Inflammatory macrophage (primary cell): ENCODE results near the gene HSDL2.
"Not testable (repeated sequence)": the region's sequence is repeated elsewhere in the genome, so short reads cannot be mapped to it uniquely, and the experiment has no call there.

ENCODE experiments used
- DNase-seq, 2 donors: peaks; one replicate each; pipeline ENCODE4 v3.0.0-alpha.2; 2020 to 2022

HSDL2 gene

DNA sequence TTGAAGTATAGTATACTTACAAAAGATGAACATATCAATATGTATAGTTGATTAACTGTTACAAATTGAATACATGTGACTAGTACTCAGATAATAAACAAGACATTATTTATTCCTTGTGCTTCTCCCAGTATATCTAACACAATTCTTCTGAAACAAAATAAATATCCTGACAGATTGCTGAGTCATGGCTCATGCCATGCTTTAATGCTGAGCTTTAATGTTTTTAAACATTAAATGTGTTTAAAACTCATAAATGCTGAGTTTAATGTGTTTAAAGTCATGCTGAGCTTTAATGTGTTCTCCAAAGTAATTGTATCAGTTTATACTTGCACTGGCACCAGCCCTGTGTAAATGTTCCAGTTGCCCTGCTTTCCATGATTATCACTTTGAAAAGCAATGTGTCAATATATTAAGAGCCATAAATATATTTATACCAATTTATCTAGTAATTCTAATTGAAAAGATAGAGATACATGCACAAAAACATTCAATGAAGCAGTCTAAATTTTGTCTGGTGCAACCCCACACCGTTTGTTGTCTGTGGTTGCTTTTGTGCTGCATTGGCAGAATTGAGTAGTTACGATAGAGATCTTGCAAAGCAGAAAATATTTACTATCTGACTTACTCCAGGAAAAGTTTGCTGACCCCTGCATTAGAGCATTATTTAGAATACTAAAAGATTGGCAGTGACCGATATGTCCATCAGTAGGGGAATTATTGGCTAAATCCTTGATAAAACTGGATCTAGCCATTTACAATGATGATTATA is 122.5 kb downstream of the HSDL2 start:
- no peak for DNase-seq

DNA sequence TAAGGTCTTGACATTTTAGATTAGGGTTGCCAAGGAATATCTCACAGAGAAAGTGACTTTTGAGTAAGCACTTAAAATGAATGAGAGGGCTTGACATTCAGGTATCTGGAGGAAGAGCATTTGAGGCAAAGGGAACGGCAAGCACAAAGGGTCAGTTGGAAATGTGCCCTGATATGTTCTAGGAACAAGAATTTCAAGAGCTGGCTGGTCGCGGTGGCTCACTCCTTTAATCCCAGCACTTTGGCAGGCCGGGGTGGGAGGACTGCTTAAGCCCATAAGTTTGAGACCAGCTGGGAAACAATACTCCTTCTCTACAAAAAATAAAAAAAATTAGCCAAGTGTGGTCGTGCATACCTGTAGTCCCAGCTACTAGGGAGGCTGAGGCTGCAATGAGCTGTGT is 123.3 kb downstream of the HSDL2 start:
- no peak for DNase-seq

GRCh38 chr9:112505086-112505485 is 125.2 kb downstream of the HSDL2 start:
- no peak for DNase-seq

GRCh38 chr9:112505607-112506006 is 125.7 kb downstream of the HSDL2 start:
- no peak for DNase-seq

- no peak for DNase-seq
These were observed 126.7 kb downstream of the HSDL2 start for GRCh38 chr9:112506571-112506970.

GRCh38 chr9:112507001-112507680 is 127.2 kb downstream of the HSDL2 start:
- DNase-seq = no peak

GRCh38 chr9:112508377-112508776 is 128.5 kb downstream of the HSDL2 start:
- DNase-seq = no peak

DNA sequence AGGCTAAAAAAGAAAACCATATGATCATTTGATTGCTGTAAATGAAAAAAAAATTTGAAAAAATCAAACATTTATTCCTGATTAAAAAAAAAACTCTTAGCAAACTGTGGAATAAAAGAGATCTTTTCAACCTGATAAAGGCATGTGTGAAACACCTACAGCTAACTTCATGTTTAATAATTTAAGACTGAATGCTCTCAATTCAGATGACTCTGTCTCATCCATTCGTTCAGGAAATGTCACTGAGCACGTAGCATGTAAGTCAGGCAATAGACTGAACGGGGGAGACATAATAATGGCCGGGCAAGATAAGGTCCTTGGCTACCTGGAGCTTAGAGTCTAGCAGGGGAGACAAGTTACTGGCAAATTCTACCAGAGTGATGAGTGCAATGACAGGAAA is 132.5 kb downstream of the HSDL2 start:
- DNase-seq = not testable (repeated sequence)

DNA sequence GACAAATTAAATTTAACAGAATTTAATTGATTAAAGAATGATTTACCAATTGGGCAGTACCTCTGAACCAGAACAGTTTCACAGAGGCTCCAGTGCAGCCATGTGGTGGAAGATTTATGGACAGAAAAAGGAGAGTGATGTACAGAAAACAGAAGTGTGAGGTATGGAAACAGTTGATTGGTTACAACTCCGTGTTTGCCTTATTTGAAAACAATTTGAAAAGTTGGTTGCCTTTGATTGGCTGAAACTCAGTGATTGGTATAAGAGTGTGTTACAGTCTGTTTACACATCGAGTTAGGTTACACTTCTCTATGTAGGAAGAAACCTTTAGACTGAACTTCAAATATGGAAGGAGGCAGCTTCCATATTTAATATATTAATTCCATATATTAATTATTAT is 136.9 kb downstream of the HSDL2 start:
- no peak for DNase-seq

DNA sequence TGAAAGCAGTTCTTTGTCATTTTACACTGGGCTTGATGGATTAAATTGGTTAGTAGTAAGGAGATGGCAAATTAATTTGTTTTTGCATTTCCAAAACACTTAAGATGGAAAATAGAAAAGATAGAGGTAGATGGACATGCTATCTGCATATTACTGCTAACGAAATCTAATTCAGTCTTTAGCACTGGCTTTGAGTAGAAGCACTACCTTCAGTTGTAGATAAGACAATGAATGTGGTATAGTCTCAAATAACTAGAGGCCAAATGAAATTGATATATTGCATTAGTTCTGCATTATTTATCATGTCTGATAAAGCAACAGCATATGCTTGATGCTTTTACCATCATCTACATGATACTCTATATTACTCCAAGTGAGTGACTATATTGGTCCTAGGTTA is 140.2 kb downstream of the HSDL2 start:
- DNase-seq = no peak

- no peak for DNase-seq
These were observed 140.7 kb downstream of the HSDL2 start for GRCh38 chr9:112520656-112521055.
